Measurements from ENCODE around the gene VCAN.

Gene VCAN

GRCh38 chr5:83494087-83494620, 22.6 kb downstream of the VCAN start:
- DNase-seq (ENCODE audit: low read depth in 2 of 3, low spot score in 2 of 3) = no peak

DNA sequence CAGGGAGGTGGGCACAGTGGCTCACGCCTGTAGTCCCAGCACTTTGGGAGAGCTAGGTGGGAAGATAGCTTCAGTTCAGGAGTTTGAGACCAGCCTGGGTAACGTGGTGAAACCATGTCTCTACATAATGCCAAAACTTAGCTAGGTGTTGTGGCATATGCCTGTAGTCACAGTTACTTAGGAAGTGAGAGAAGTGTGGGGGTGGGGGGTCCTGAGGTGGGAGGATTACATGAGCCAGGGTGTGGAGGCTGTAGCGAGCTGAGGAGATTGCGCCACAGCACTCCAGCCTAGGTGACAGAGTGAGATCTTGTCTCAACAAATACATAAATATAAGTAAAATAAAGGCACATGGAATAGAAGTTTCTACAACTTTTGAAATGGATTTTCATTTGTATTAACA, 23.1 kb downstream of the VCAN start:
- no peak for DNase-seq (ENCODE audit: low read depth in 2 of 3, low spot score in 2 of 3)

DNA sequence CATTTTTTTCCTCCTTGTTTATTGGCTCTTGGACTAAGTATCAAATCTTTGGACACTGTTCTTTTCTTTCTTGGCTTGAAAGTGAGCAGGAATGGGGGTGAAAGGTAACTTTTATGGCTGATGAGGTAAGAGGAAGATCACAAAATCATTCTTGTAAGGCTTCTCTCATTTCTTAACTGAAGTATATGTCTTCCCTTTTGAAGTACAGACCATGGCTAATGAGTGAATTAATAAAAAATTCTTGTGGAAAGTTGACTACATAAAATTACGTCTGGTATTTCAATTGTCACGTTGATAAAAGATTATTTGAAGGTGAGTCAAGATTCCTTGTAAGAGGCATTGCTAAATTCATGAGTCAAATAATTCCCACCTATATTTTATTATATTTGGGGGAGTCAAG, 25.1 kb downstream of the VCAN start:
- no peak for DNase-seq (ENCODE audit: low read depth in 2 of 3, low spot score in 2 of 3)

- DNase-seq (ENCODE audit: low read depth in 2 of 3, low spot score in 2 of 3) = no peak
Observed at GRCh38 chr5:83498585-83498984, 27.0 kb downstream of the VCAN start.

GRCh38 chr5:83503662-83504061, 32.1 kb downstream of the VCAN start:
- no peak for DNase-seq (ENCODE audit: low read depth in 2 of 3, low spot score in 2 of 3)

DNA sequence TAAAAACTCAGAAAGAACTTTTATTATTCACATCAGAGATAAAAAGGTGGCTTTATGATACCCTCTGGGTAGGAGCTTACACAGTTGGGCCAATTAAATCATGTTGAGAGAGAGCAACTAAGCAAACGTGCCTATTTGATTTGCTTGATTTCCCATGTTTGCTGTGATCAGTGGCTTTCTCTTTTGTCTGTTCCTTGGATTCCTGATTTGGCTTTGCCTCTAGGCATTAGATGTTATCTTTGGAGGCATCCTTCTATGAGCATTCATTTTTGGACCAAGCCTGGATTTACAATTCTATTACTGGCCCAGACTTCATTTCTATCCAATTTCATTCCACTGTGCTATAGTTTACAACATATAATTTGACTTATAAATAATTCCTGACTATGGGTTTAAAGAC, 35.9 kb downstream of the VCAN start:
- no peak for DNase-seq (ENCODE audit: low read depth in 2 of 3, low spot score in 2 of 3)

GRCh38 chr5:83509540-83509939, 38.0 kb downstream of the VCAN start:
- no peak for DNase-seq (ENCODE audit: low read depth in 2 of 3, low spot score in 2 of 3)

- no peak for DNase-seq (ENCODE audit: low read depth in 2 of 3, low spot score in 2 of 3)
Observed at GRCh38 chr5:83510260-83510659, 38.7 kb downstream of the VCAN start.

DNA sequence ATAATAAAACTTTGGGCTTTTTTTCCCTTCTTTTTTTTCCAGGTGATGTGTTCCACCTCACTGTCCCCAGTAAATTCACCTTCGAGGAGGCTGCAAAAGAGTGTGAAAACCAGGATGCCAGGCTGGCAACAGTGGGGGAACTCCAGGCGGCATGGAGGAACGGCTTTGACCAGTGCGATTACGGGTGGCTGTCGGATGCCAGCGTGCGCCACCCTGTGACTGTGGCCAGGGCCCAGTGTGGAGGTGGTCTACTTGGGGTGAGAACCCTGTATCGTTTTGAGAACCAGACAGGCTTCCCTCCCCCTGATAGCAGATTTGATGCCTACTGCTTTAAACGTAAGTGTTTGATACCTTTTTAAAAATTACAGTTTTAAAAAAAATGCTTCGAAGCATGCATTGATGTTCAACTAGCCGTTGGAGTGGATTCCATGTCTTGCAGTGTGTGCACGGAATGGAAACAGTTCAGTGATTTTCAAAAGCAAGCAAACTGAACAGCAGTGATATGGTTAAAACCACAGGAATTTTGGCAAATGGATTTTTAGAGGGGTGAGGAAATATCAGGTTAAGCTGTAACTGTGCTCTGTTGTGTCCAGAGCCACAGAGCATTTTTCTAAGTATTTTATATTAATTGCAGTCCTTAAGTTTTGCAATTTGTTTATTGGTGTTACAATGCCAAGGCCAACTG, 40.7 kb downstream of the VCAN start:
- no peak for DNase-seq (ENCODE audit: low read depth in 2 of 3, low spot score in 2 of 3)

- no peak for DNase-seq (ENCODE audit: low read depth in 2 of 3, low spot score in 2 of 3)
Observed at GRCh38 chr5:83513081-83513480, 41.5 kb downstream of the VCAN start.

DNA sequence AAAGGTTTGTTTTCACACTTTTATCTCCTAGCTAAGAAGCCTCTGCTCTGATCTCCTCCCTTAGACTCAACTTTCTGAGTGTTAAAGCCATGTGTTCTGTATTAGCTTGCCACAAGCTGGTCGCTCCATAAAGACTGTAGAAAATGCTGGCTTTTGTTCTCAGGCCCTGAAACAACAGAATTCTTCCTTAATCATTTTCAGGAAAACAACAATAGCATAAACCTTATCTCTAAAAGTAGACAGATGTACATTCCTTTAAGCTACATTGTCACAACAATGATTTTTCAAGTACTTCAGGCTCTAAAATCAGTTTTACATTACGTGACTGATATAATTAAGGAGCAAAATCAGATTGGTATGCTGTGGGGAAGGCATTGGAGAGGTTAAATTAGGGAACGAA, 41.9 kb downstream of the VCAN start:
- no peak for DNase-seq (ENCODE audit: low read depth in 2 of 3, low spot score in 2 of 3)

- no peak for DNase-seq (ENCODE audit: low read depth in 2 of 3, low spot score in 2 of 3)
Observed at GRCh38 chr5:83516377-83516776, 44.8 kb downstream of the VCAN start.

- no peak for DNase-seq (ENCODE audit: low read depth in 2 of 3, low spot score in 2 of 3)
Observed at GRCh38 chr5:83517072-83517687, 45.6 kb downstream of the VCAN start.

DNA sequence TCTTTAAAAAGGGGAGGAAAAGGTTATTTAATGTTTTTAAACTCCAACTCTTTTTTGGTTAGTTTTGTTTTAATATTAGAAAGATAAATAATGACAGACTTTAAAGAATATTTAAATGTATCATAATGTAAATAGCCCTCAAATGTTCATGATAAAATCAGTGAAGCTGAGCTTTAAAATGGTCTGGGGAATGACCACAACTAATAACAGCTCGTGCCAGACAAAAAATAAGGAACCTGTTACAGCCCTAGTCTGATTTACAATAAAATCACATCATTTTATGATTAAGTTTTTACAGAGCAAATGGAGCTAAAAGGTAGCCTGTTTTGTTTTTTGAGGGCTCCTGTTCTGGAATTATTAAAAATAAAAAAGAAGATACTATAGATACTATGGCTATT, 46.1 kb downstream of the VCAN start:
- no peak for DNase-seq (ENCODE audit: low read depth in 2 of 3, low spot score in 2 of 3)

DNA sequence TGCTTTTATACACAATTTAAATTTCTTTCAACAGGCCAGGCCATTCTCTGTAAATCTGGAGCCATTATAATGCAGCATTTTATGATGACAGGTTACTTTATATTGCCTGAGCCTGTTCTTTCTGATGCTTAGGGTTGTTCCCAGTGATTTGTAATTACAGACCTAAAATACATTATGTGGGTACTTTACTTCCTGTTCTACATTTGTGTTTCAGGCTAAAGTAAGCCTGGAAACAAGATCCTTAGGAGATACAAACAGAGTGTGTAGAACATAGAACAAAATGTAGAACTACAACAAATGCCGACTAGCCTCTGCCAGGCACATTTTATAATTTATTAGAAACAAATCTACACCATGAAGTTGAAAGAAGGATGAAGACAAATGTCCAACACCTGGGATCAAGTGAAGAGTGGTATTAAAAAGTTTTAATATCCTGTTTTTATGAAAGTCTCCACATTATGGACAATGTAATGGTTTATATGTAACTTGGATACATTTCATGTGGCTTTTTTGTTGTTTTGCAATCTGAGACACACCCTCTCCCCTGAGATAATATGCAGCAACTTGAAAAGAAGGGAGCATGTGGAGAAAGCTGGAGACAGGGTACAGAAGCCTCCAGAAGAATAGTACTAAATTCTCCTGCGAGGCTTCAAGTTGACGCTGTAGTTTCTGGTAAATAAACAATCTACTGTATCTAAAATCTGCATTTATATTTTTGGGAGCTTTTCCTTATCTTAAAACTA, 46.9 kb downstream of the VCAN start:
- DNase-seq (ENCODE audit: low read depth in 2 of 3, low spot score in 2 of 3) = no peak

DNA sequence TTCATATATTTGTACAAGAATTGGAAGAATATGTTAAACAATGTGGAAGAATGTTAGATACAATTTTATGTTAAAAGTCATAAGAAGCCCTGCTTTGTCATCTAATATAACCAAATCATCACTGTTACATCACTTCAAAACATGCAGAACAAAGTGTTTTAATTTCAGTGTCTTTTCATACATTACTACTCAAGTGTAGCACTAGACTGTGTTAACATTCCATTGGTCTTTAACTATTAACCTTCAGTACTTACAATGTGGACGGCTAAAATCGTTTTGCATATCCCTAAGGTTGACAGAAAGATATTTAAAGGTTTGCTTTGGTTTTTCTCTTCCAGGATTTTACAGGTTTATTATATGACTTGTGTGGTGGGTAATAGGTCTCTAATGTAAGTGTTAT, 50.9 kb downstream of the VCAN start:
- DNase-seq (ENCODE audit: low read depth in 2 of 3, low spot score in 2 of 3) = no peak

DNA sequence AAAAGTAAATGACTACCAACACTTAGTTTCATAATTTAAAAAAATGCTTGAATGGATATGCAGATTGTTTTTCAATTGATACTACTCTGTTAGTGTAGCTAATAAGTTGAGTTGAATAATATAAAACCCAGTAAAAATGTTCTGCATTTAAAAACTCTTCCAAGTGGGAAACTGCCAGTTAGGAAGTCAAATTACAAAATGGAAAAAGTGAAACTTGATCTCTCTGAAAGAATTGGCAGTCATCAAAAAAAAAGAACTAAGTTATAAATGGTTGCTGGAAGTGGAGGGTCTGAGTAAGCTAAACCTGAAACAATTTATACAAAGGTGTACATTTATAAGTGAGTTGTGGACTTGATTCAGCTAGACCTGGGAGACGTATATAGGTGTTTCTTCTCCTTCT, 52.4 kb downstream of the VCAN start:
- DNase-seq (ENCODE audit: low read depth in 2 of 3, low spot score in 2 of 3) = no peak

GRCh38 chr5:83524345-83524744, 52.8 kb downstream of the VCAN start:
- DNase-seq (ENCODE audit: low read depth in 2 of 3, low spot score in 2 of 3) = no peak

GRCh38 chr5:83524991-83525390, 53.4 kb downstream of the VCAN start:
- no peak for DNase-seq (ENCODE audit: low read depth in 2 of 3, low spot score in 2 of 3)

DNA sequence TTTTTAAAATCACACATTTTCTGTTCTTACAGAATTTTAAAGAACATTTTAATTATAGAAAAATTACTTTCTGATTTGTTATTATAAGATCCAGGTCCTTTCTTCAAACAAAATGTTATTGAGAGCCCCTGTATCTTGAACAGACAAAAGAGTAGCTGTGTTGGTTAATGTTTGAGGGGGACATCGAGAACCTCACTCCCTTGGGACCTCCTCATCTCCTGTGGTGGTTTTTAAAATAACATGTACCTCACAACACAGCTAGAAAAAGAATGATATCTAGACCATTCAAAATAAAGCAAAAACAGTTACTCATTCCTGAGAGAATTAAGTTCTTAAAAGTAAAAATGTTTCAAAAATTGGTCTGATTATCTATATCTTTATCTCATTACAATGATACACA, 54.7 kb downstream of the VCAN start:
- DNase-seq (ENCODE audit: low read depth in 2 of 3, low spot score in 2 of 3) = no peak

DNA sequence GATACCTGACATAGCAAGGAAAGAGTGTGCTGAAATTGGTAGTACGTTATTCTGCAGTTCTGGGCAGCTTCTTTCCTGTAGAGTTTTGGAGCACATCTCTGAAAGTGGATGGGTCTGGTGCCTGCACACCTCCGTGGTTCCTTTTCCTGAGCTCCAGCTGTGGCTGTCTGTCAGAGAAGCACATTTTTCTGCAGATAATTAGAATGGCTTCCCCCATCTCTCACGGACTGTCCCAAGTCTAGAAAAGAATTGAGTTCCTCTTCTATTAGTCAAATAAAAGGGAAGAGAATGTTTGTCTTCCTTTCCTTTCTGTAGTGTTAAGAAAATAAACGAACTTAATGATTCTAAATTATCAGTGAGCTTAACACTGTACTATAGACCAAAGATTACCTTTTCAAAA, 55.7 kb downstream of the VCAN start:
- DNase-seq (ENCODE audit: low read depth in 2 of 3, low spot score in 2 of 3) = no peak

DNA sequence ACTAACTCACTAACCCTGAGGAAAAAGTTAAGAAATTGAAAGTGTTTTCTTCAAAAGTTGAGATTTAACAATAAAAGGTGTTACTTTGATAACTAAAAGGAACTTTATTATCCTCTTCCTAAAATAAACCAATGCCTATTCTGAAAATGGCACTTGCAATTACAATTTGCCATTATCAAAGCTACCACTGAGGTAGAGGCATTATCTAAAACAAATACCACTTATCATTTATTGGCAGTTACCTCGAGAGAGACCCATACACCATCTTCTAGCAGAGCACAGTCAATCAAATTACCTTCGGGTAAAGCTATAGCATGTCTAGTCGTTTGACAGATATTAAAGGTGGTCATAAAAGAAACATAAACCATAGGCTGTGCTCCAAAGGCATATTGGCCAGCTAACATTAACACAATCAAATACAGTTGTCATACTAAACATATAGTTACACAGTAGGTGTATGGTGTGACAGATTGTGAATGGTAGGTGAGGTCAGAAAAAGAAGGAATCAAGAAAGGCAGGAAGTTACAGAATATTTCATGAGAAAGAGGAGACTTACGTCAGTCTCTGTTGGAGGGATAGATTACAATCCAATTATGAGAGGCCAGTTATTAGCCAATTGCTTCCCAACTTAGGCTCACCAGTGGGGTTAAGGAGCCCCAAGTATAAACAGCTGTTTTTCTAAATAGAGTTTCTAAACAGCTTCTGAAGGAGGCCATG, 56.3 kb downstream of the VCAN start:
- DNase-seq (ENCODE audit: low read depth in 2 of 3, low spot score in 2 of 3) = no peak

Measured in activated CD8-positive, alpha-beta memory T cell treated with anti-CD3 and anti-CD28 coated beads for 48 hours (primary cell).